GM12878 (cell line): Measurements from ENCODE around the gene EEFSEC. TPM values are rescaled to one million over a fixed set of nuclear protein-coding genes. Genes with fewer than 3 reads are reported as not detected.

Source experiments
- ATAC-seq: fragments of 200-7000 bp; cut with Tn5 transposase; 3 replicates; pipeline ENCODE4 v1.9.1; 2020; ENCODE audit warnings: mild to moderate bottlenecking, moderate library complexity
- BruUV-seq: library from RNA; stranded (reverse); fragments of 400-500 nt; replicated peaks from 2 replicates; lab custom pipeline; 2021; lab: Mats Ljungman, UMichigan
- CTCF ChIA-PET: fragments of 300-600 bp; sonication (Branson Sonifier 250); formaldehyde crosslinking; extraction: SDS; loops from one replicate; lab custom pipeline; 2021; ENCODE audit warnings: inconsistent platforms; lab: Yijun Ruan, JAX
- POLR2A ChIA-PET: fragments of 350-600 bp; formaldehyde crosslinking; extraction: SDS; loops from one replicate; lab custom pipeline; 2021; ENCODE audit warnings: inconsistent platforms; lab: Charles Lee
- RAD21 ChIA-PET: fragments of 300-600 bp; sonication (Branson Sonifier 250); formaldehyde crosslinking; loops from one replicate; lab custom pipeline; 2023; ENCODE audit warnings: antibody characterized with exemption; ENCODE audit not compliant: unreplicated experiment; lab: Charles Lee
- SMC1A ChIA-PET: fragments of 300-600 bp; sonication (Branson Sonifier 250); formaldehyde crosslinking; loops from one replicate; lab custom pipeline; 2023; ENCODE audit not compliant: unreplicated experiment, uncharacterized antibody; lab: Charles Lee
- DNase-seq: peaks from one replicate; pipeline ENCODE4 v3.0.0-alpha.2; 2011; ENCODE audit warnings: low read depth, low spot score
- FAIRE-seq: peaks from 3 replicates; lab custom pipeline; 2011; peaks lifted over from hg19 to GRCh38; lab: Jason Lieb, UNC
- H2AFZ ChIP-seq: 2 replicates; pipeline ENCODE4 v1.6.0; 2011; ENCODE audit warnings: low read depth, low read length, control low read depth; ENCODE audit not compliant: control insufficient read depth
- H3K27ac ChIP-seq: 2 replicates; pipeline ENCODE4 v1.5.1; 2011; ENCODE audit warnings: control low read depth; ENCODE audit not compliant: control insufficient read depth, insufficient read depth
- H3K27me3 ChIP-seq, 2 experiments: replicated peaks in 1 of 2; 2 replicates each; pipeline versions ENCODE4 v1.6.0 to v1.6.1; 2011; ENCODE audit warnings: low read length in 1 of 2; ENCODE audit not compliant: control insufficient read depth in 2 of 2, insufficient read depth in 2 of 2
- H3K36me3 ChIP-seq, 2 experiments: 2 replicates each; pipeline ENCODE4 v1.5.1; 2011; ENCODE audit warnings: low read length in 1 of 2; ENCODE audit not compliant: control insufficient read depth in 2 of 2, insufficient read depth in 2 of 2
- H3K4me1 ChIP-seq: 2 replicates; pipeline ENCODE4 v1.6.1; 2011; ENCODE audit warnings: mild to moderate bottlenecking, low read length, moderate library complexity, mixed read lengths; ENCODE audit not compliant: control insufficient read depth, insufficient read depth
- H3K4me2 ChIP-seq: 2 replicates; pipeline ENCODE4 v1.6.0; 2011; ENCODE audit warnings: control low read depth; ENCODE audit not compliant: control insufficient read depth, insufficient read depth
- H3K4me3 ChIP-seq: fragments of 200-600 bp; sonication (generic); 2 replicates; pipeline ENCODE4 v1.5.1; 2016
- H3K79me2 ChIP-seq: 2 replicates; pipeline ENCODE4 v1.6.0; 2011; ENCODE audit warnings: low read length; ENCODE audit not compliant: control insufficient read depth, insufficient read depth
- H3K9ac ChIP-seq: 2 replicates; pipeline ENCODE4 v1.8.0; 2011; ENCODE audit warnings: low read length, control low read depth, mixed read lengths; ENCODE audit not compliant: control insufficient read depth, insufficient read depth
- H3K9me3 ChIP-seq: replicated peaks from 3 replicates; pipeline ENCODE4 v1.5.1; 2011; ENCODE audit warnings: mild to moderate bottlenecking, low read length; ENCODE audit not compliant: control insufficient read depth, insufficient read depth
- H4K20me1 ChIP-seq: 2 replicates; pipeline ENCODE4 v1.6.0; 2011; ENCODE audit not compliant: control insufficient read depth, insufficient read depth
- ASH2L ChIP-seq: fragments of 300-600, 200-600 bp; sonication (generic); IDR thresholded peaks from 2 replicates; pipeline ENCODE4 v1.6.1; 2017; ENCODE audit warnings: low read depth, mild to moderate bottlenecking, borderline replicate concordance
- CHD1 ChIP-seq: IDR thresholded peaks from 2 replicates; pipeline ENCODE4 v1.6.1; 2012; ENCODE audit warnings: low read depth, low read length, improper control_type of control experiment
- LARP7 ChIP-seq: fragments of 450-650 bp; IDR thresholded peaks from 2 replicates; pipeline ENCODE4 v1.6.1; 2017; ENCODE audit warnings: mild to moderate bottlenecking
- RAD21 ChIP-seq: IDR thresholded peaks from 2 replicates; pipeline ENCODE4 v1.6.1; 2011; ENCODE audit warnings: mild to moderate bottlenecking, low read depth, low read length, moderate library complexity; ENCODE audit not compliant: insufficient read depth
- SKIL ChIP-seq: fragments of 450-650 bp; IDR thresholded peaks from 2 replicates; pipeline ENCODE4 v1.6.1; 2017; ENCODE audit warnings: mild to moderate bottlenecking, low read depth, inconsistent platforms; ENCODE audit not compliant: poor library complexity, severe bottlenecking
- YY1 ChIP-seq: IDR thresholded peaks from 2 replicates; pipeline ENCODE4 v1.6.1; 2011; ENCODE audit warnings: low read depth, mild to moderate bottlenecking, low read length
- WGBS: methylation state at CpG from one replicate; pipeline ENCODE4 v1.1.6; 2016; ENCODE audit warnings: low lambda C conversion rate; ENCODE audit not compliant: insufficient replicate concordance, insufficient coverage; ENCODE audit errors: missing lambda C conversion rate; 5-methylcytosine and 5-hydroxymethylcytosine counted together
- in situ Hi-C: fragments of 300-500 bp; cut with MboI; formaldehyde crosslinking; loops from 9 replicates; pipeline ENCODE4 v1.14.3; 2018; ENCODE audit warnings: mixed read lengths
- intact Hi-C: fragments of 100-400 bp; cut with micrococcal nuclease; formaldehyde crosslinking; loops from one replicate; pipeline ENCODE4 v1.14.2; 2022; ENCODE audit not compliant: unreplicated experiment
- polyA plus RNA-seq, 11 experiments: library from polyadenylated mRNA; depleted of rRNA in 4 of 11; unstranded in 6 of 11; stranded (reverse) in 5 of 11; fragments of >200 nt; fragmentation: Nextera tagmentation in 4 of 11; fragmentation: Illumina TruSeq in 1 of 11; extraction: Ambion mirVana in 4 of 11; extraction: Trizol in 1 of 11; gene quantifications; 1 replicate in 1 of 11; 2 replicates in 10 of 11; pipeline versions ENCODE4 v1.2.1 to v1.2.3, GENCODE V29; 2011 to 2016; ENCODE audit warnings: inconsistent platforms in 2 of 11, missing spikeins in 2 of 11, low read depth in 1 of 11
- total RNA-seq, 4 experiments: library from RNA; depleted of rRNA in 3 of 4; stranded (reverse); fragments of >200 nt in 3 of 4; fragmentation: Illumina TruSeq in 1 of 4; extraction: Trizol in 1 of 4; gene quantifications; 2 replicates each; pipeline versions ENCODE4 v1.2.1 to v1.2.3, GENCODE V29; 2013 to 2021

The EEFSEC gene
- total and polyA plus RNA-seq, 10 of the 15 experiments (the other 5 are each of a cell fraction or from before 2014, with no cell fraction given): 0.29 to 29.1 (median 16.1) TPM

GRCh38 chr3:128275316-128276145, 122.2 kb downstream of the EEFSEC start (continued):
- TF ChIP-seq YY1 (no peak), RAD21 (no peak)
- TF ChIP-seq, all 136 proteins: peak for 0

GRCh38 chr3:128276146-128276435, 122.8 kb downstream of the EEFSEC start:
- intact Hi-C loops: no loop called here

More at GRCh38 chr3:128276146-128276435, 122.8 kb downstream of the EEFSEC start:
- Histone ChIP-seq H3K9ac (no peak overlapping the region), H3K4me3 (no peak overlapping the region), H3K36me3 (no peaks in the 10 kb centered on the region)
- in situ Hi-C loops: no loop called here
- no peak for ATAC-seq
- RAD21 ChIA-PET: no interaction called here
- DNase-seq: no peak
- WGBS: 94% methylated on average over 3 of the region's 3 CpGs
- BruUV-seq: no TSS peak
- TF ChIP-seq CHD1: no peak
- no peak for TF ChIP-seq SKIL
- TF ChIP-seq LARP7: no peak
- TF ChIP-seq ASH2L: no peak
- TF ChIP-seq, all 136 proteins: peak for 0
- SMC1A ChIA-PET: interaction anchor here (1.7 kb wide), 1 partner anchor 16 kb away, joined by 4 read pairs; no protein-coding TSS in a partner anchor
- no peak overlapping the region for H3K4me2 ChIP-seq
- no peak for FAIRE-seq
- H2AFZ ChIP-seq: no peak overlapping the region
- no peaks in the 10 kb centered on the region for H3K79me2 ChIP-seq
- no peaks in the 10 kb centered on the region for H4K20me1 ChIP-seq
- H3K27ac ChIP-seq: no peak overlapping the region
- CTCF ChIA-PET: no interaction called here
- no peaks in the 10 kb centered on the region for H3K27me3 ChIP-seq
- no peaks in the 10 kb centered on the region for H3K4me1 ChIP-seq
- POLR2A ChIA-PET: no interaction called here
- no peaks in the 10 kb centered on the region for H3K9me3 ChIP-seq
